Erythroblast (primary cell): ENCODE measurements around the gene KCP.

Experiments used
- GATA1 ChIP-seq: IDR thresholded peaks from 2 replicates; pipeline ENCODE4 v1.6.1; 2011; ENCODE audit warnings: low read depth, mild to moderate bottlenecking, control low read depth, low read length, moderate library complexity
- POLR2A ChIP-seq: IDR thresholded peaks from 2 replicates; pipeline ENCODE4 v1.6.1; 2011; ENCODE audit warnings: mild to moderate bottlenecking, low read length

DNA sequence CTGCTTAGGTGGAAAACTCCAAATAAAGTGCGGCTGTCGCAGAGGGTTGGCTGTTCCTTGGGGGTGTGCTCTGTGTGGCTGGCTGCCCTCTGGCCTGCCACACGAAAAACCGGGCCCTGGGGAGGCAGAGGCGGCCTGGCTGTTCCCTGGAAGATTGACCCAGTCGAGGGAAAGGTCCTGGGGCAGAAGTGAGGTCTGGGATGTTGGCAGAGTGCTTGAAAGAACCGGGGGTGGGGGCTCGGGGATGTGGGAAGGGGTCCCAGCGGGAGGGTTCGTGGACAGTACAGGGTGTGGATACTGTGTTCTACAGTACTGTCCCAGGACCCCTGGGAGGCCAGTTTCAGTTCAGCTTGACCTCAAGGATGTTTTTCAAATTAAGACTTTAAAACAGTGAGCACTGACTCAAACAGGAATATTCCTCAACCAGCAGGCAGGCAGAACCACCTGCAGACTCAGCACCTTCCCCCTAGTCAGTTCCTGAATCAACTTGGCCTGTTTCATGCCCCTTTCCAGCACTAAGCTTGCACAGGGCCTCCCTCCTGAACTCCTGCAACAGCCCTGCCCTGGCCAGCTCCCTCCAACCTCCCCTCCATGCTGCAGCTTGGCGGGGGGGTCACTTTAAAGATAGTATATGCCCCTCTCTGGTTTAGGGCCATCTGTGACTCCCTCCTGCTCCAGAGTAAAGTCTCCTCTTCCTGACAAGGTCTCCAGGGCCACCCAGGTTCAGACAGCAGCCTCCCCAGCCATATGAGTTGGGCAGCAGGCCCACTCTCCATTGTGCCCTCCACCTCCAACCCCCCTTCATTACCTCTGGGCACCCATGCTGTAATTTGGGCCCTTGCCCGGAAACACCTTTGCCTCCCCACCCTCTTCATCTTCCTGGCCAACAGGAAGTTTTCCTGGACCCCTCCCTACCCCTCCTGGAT is 51.0 kb downstream of the KCP start:
- TF ChIP-seq POLR2A (no peak), GATA1 (no peak)
